GM19463 (cell line): ENCODE results near the gene LMF2.

Source experiments
- ATAC-seq: cut with Tn5 transposase; IDR thresholded peaks from one replicate; pipeline ENCODE4 v1.9.1; 2021; ENCODE audit warnings: mild to moderate bottlenecking, moderate library complexity; ENCODE audit not compliant: unreplicated experiment

The LMF2 gene

GRCh38 chr22:50483977-50484853 lies 23.3 kb downstream of the LMF2 start:
- ATAC-seq: no peak

GRCh38 chr22:50483556-50483955 lies 23.9 kb downstream of the LMF2 start:
- ATAC-seq: no peak

DNA sequence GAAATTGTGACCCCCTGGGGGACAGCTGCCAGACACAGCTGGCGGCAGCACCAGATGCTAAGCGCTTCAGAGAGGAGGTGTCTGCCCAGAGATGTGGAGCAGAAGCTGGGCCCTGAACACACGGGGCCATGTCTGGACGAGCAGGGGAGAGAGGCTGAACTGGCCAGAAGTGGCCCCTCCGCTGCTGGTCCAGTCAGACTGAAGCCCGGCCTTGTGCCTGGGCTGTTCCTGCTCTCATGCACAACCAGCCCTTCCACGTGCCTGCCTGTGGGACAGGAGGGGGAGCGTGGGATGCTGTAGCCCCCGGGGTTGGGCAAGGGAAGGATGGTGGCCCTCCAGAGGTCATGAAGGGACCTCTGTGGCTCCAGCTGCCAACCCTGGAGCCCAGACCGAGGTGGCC lies 24.4 kb downstream of the LMF2 start:
- ATAC-seq: no peak

GRCh38 chr22:50482107-50483074 lies 25.1 kb downstream of the LMF2 start:
- ATAC-seq: no peak

GRCh38 chr22:50481440-50482106 lies 25.9 kb downstream of the LMF2 start, which contains the start of gene ADM2:
Gene ADM2 (plus strand): TSS chr22:50481543. CDS start chr22:50481848, 305 bp downstream.
- ATAC-seq: no peak

- ATAC-seq: no peak
These were observed 26.5 kb downstream of the LMF2 start for GRCh38 chr22:50481045-50481439.

DNA sequence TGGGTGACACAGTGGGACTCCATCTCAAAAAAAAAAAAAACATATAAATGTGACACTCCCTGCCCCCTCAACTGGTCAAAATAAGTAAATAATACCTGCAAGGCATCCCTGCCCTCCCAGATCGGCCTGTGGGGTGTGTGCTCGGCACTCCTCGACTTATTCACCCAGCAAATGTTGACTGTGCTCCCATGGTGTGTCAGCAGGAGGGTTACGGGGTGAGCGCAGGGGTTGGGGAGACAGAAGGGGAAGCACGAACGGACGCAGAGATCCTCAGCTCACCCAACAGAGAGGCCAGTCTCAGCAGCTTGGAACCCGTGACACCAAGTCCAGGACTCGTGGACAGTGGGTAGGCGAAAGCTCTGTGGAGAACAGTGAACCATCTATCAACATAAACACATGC lies 27.8 kb downstream of the LMF2 start:
- ATAC-seq: no peak

- no peak for ATAC-seq
These were observed 29.6 kb downstream of the LMF2 start for GRCh38 chr22:50477923-50478322.

- no peak for ATAC-seq
These were observed 30.6 kb downstream of the LMF2 start for GRCh38 chr22:50476868-50477267.

DNA sequence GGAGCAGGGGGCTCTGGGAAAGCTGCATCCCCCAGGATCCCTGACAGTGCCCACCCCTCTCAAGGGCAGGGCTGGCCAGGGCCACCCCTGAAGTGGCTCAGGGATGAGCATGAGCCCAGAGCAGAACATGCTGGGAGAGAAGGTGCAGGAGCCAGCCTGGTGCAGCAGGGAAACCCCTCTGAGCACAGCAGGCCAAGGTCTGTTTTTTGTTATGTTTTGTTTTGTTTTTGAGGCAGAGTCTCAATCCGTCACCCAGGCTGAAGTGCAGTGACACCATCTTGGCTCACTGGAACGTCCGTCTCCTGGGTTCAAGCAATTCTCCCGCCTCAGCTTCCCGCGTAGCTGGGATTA lies 31.9 kb downstream of the LMF2 start:
- no peak for ATAC-seq

GRCh38 chr22:50474710-50475651 lies 32.5 kb downstream of the LMF2 start, which contains the start of gene SBF1:
Gene SBF1 (minus strand): TSS chr22:50475035. CDS start chr22:50474840, 195 bp downstream.
- ATAC-seq: peak; percentile 73

DNA sequence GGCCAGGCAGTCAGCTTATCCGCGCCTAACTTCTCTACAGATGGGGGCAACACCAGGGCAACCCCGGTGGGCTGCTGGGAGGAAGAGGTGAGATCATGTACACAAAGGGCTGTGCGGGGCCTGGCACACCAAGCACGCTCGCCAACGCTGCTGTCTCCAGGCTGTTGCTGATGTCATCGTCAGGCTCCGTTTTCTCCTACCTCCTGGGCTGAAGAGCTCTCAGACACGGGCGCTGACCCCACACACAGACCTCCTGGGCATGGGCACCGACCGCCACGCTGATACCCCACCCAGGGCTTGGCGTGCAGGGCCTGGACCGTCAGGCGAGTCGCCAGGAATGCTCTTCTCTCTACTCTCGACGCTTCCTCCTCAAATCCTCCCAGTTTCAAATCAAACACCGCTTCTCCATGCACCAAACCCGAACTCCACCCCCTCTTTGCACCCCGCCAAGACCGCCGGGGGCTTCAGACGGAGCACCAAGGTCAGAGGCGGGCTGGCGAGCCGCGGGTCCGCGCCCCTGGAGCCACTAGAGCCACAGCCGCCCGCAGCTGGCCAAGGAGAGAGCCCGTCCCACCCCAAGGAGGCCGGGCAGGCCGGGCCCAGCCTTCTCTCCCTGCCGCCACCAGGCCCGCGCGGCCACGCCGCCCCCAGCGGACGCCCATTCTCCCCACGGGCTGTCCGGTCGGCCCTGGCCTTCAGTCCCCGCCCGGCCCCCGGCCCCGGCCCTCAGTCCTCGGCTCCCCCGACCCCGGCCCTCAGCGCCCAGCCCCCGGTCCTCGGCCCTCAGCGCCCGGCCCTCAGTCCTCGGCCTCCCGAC lies 33.4 kb downstream of the LMF2 start:
- no peak for ATAC-seq

DNA sequence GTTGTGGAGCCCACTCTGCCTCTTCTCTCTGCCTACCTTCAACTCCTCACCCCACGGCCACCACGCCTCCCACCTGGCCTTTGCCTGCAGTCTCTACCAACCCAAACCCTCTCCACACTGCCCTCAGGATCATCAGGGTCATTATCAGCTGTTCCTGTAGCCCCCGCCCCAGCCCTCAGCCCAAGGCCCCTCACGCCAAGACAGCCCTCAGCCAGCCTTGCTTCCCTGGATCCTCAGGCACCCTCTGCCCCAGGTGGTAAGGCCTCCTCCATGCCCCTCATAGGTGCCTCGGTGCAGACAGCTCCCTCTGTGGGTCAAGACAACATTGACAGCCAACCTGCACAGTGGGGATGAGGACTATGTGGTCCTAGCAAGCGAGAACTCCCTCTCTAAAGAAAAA lies 34.4 kb downstream of the LMF2 start:
- ATAC-seq: no peak

DNA sequence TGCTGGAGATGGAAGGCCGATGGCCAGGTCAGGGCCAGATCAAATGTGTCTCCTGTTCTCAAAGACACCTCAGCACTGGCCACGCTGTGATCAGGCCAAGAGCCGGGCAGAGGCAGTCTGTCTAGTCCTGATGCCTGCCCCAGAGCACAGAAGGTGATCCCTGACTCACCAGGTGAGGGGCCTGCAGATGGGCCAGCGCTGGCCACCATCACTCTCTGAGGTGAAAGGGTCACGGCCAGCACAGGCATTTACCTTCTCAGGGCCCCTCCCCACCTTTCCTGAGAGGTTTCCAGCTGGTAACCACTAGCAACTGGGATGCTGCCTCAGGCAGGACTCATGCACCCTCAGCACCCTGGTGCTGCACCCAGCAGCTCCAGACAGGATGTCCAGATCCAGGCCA lies 35.5 kb downstream of the LMF2 start:
- no peak for ATAC-seq

- no peak for ATAC-seq
These were observed 36.2 kb downstream of the LMF2 start for GRCh38 chr22:50471197-50471847.

DNA sequence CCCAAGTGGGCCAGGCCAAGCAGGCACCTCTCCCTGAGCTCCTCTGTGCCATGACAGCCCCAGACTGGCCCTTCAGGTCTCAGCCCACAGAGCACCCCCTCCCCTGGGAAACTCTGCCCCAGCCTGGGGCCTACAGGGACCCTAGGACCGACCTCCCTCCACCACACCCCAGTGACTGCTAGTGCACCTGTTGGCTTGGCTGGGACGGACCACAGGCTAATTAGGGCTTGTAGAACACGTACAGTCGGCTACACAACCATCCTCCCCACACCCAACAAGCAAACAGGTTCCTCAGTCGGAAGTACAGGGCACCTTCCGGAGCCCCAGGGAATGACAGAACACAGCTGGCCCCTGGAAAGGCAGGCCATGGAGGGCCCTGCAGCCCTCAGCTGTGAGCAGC lies 37.0 kb downstream of the LMF2 start:
- no peak for ATAC-seq

DNA sequence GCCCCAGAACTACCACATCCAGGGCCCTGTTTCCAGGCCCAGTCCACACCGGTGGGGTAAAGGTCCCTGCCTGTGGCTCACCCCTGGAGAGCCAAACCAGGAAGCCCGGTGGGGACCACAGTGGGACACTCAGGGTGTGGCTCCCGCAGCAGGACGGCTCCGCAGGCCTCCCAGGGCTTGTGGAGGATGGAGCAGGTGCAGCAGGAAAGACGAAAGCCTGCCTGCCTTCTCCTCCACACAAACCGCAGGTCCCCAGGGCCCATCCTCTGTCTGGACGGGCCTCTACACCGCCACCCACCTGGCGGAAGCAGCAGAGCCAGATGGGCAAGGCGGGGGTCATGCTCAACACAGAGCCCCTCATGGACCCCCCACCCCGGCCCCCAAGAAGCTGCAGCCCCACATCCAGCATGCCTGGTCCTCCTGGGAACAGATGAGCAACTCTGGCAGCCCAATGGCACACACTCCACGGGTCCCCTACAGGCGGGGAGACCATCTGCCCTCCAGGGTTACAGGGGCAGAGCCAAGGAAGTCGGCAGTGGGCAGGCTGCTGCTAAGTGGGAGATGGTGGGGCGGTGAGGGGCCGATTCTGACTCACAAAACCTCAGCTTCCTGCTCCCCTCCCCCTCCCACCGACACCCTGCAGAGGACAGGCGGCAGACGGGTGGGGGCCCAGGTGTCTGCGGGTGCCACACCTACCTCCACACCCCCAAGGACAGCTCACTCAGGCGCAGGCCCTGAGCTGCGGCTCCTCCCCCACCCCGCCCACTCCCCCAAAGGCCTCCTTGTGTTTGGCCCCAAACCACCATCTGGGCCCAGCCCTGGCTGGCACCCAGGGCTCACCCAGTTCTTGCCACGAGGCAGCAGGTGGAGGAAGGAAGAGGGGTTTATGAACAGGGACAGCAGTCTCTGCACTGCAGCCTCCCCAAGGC lies 37.9 kb downstream of the LMF2 start:
- ATAC-seq: peak; percentile 65

DNA sequence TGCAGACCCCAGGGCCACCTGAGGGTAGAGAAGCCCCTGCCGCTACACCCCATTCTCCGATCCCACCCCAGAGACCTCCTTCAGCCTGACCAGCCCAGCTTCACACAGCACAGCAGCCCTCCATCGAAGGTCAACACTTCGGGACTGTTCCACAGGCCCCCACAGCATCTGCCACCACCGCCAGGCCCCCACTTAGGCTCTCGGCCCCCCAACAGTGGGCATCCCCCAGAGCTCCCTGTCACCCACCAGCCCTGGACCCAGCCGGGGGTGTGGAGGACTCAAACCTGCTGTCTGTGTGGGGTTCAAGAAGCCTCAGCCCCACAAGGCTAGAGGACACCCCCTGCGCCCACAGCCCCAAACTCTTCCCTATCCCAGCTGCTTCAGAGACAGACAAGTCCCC lies 38.9 kb downstream of the LMF2 start:
- ATAC-seq: no peak
